NCI-H774 (cell line): ENCODE measurements around the gene AEBP1.

Source experiments
- DNase-seq: peaks from one replicate; lab custom pipeline; 2025; lab: John Stamatoyannopoulos, UW

Gene AEBP1

GRCh38 chr7:44084701-44085100 lies 19.4 kb upstream of the AEBP1 start:
- DNase-seq, result no peak

- DNase-seq, result no peak
Measured at GRCh38 chr7:44085546-44085945, 18.6 kb upstream of the AEBP1 start.

- DNase-seq, result no peak
Measured at GRCh38 chr7:44086627-44087026, 17.5 kb upstream of the AEBP1 start.

GRCh38 chr7:44087911-44088838 lies 16.0 kb upstream of the AEBP1 start:
- DNase-seq, result no peak

GRCh38 chr7:44093102-44093641 lies 11.0 kb upstream of the AEBP1 start:
- DNase-seq, result no peak

GRCh38 chr7:44094365-44094764 lies 9.8 kb upstream of the AEBP1 start:
- DNase-seq, result no peak

GRCh38 chr7:44094883-44095592 lies 9.1 kb upstream of the AEBP1 start:
- no peak for DNase-seq

GRCh38 chr7:44095781-44096180 lies 8.4 kb upstream of the AEBP1 start:
- no peak for DNase-seq

GRCh38 chr7:44096326-44096881 lies 7.7 kb upstream of the AEBP1 start:
- no peak for DNase-seq

GRCh38 chr7:44097064-44097932 lies 6.8 kb upstream of the AEBP1 start:
- no peak for DNase-seq

GRCh38 chr7:44098092-44099068 lies 5.8 kb upstream of the AEBP1 start:
- DNase-seq, result no peak

- no peak for DNase-seq
Measured at GRCh38 chr7:44099669-44100068, 4.5 kb upstream of the AEBP1 start.

- DNase-seq, result no peak
Measured at GRCh38 chr7:44100458-44101302, 3.5 kb upstream of the AEBP1 start.

- DNase-seq, result no peak
Measured at GRCh38 chr7:44101303-44101965, 2.7 kb upstream of the AEBP1 start.

- no peak for DNase-seq
Measured at GRCh38 chr7:44101966-44102845, 1.9 kb upstream of the AEBP1 start.

- DNase-seq, result no peak
Measured at GRCh38 chr7:44102846-44103565, 1.1 kb upstream of the AEBP1 start.

GRCh38 chr7:44103566-44103922 lies 601 bp upstream of the AEBP1 start:
- no peak for DNase-seq
